Vagina (tissue), 2 donors: ENCODE measurements around the gene REEP3. TPM values are rescaled to one million over a fixed set of nuclear protein-coding genes. Genes with fewer than 3 reads are reported as not detected.
A peak's percentile ranks its signal among the peaks of the same experiment; 100 is the strongest.

Experiments used
- DNase-seq, 2 donors: peaks; one replicate each; pipeline ENCODE4 v3.0.0-alpha.2; 2017; ENCODE audit errors: extremely low spot score in 2 of 2
- H3K27ac ChIP-seq: fragments of 200-600 bp; sonication (generic); one replicate; pipeline ENCODE4 v1.5.1; 2019
- H3K27me3 ChIP-seq: fragments of 200-600 bp; sonication (generic); one replicate; pipeline ENCODE4 v1.5.1; 2019
- H3K36me3 ChIP-seq, 2 donors: fragments of 200-600 bp; sonication (generic); one replicate each; pipeline ENCODE4 v1.5.1; 2017 to 2019
- H3K4me1 ChIP-seq: fragments of 200-600 bp; sonication (generic); one replicate; pipeline ENCODE4 v1.5.1; 2019
- H3K4me3 ChIP-seq, 2 donors: fragments of 200-600 bp; sonication (generic); 1 replicate in 1 of 2; 2 replicates in 1 of 2; pipeline ENCODE4 v1.5.1; 2016 to 2019
- H3K9me3 ChIP-seq: fragments of 200-600 bp; sonication (generic); one replicate; pipeline ENCODE4 v1.5.1; 2019
- POLR2A ChIP-seq, 2 donors: fragments of 450-650 bp; IDR thresholded peaks; one replicate each; pipeline ENCODE4 v1.6.1; 2017; ENCODE audit warnings: antibody characterized with exemption in 2 of 2, mild to moderate bottlenecking in 2 of 2, moderate library complexity in 2 of 2
- POLR2AphosphoS5 ChIP-seq, 2 donors: sonication (generic); formaldehyde crosslinking; IDR thresholded peaks; one replicate each; pipeline ENCODE4 v1.9.0; 2017; ENCODE audit warnings: antibody characterized with exemption in 2 of 2, mild to moderate bottlenecking in 2 of 2, low read depth in 1 of 2; ENCODE audit not compliant: insufficient read depth in 1 of 2
- intact Hi-C: fragments of 100-400 bp; cut with DNase I; formaldehyde crosslinking; loops from one replicate; pipeline ENCODE4 v1.15.1; 2023
- total RNA-seq: library from RNA; depleted of rRNA; stranded (reverse); fragments of >200 nt; gene quantifications from one replicate; pipeline ENCODE4 v1.2.3, GENCODE V29; 2016
- TF ChIP-seq, protein P1 (sequence below), 3 experiments: fragments of 450-650 bp in 2 of 3; fragments of 200-600 bp in 1 of 3; sonication (generic) in 1 of 3; IDR thresholded peaks; one replicate each; pipeline ENCODE4 v1.5.1; 2017 to 2019; ENCODE audit warnings: antibody characterized with exemption in 3 of 3, mild to moderate bottlenecking in 2 of 3, moderate library complexity in 2 of 3

REEP3 gene, protein sequence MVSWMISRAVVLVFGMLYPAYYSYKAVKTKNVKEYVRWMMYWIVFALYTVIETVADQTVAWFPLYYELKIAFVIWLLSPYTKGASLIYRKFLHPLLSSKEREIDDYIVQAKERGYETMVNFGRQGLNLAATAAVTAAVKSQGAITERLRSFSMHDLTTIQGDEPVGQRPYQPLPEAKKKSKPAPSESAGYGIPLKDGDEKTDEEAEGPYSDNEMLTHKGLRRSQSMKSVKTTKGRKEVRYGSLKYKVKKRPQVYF
- total RNA-seq: 41.0 TPM

DNA sequence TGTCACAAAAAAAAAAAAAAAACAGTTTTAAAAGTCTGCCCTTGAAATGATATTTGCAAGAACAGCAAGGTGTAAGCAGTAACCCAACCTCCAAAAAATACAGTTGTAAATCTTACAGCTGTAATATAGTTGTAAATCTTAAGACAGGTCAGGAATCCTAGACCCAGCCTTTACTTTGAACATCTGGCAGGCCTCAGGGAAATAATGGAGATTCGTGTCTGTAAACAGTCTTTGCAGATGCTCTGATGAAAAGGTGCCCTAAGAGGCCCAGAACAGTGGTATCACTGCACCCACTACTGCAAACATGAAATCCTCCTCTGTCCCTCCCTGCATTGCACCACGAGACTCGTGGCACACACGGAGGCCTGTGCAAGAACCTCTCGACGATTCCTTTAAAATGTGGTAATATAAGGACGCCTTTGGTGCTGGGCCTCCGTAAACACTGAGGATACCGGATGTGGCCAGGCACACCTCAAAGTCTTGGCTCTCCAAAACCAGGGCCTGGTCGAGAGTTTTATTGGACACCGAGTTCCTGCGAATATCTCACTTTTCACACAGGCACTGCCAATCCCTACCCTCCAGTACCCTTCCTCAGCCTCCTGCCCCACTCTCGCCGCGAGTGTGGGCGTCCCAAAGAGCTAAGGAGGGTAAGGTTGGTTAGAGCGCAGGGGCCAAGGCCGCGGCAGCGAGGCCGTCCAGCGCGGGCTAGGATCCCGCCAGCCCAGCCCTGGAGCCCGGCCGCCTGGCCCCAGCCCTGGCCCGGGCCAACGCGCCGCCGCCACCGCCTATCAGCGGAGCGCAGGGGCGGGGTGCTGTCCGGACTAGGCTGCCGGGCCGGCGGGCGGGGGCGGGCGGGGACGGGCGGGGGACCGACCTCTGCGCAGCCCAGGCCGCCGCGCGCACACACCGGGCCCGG, at the start of gene REEP3:
Gene REEP3 (plus strand): TSS at position 902 of the 916 bp plus-strand sequence. CDS start 145 bp downstream, outside the sequence.
- Histone ChIP-seq H3K27me3 (no peaks in the 10 kb centered on the region), H3K9me3 (no peaks in the 10 kb centered on the region), H3K36me3 (no peaks in the 10 kb centered on the region), H3K4me1 (peaks cover 63% of the 10 kb centered on the region), H3K27ac (peak within 1 kb of the TSS; percentile 98), H3K4me3 (peak within 1 kb of the TSS; percentile 73 to 96)
- no peak for TF ChIP-seq POLR2A (IDR thresholded peaks at IDR 0.05)
- TF ChIP-seq POLR2AphosphoS5 (IDR thresholded peaks at IDR 0.05; ENCODE audit: insufficient read depth in 1 of 2, low read depth in 1 of 2): peak in 1 of 2 donors; percentile 65
- no peak for DNase-seq
- intact Hi-C loops: loop anchor here (5.0 to 10.0 kb wide), 2 partner anchors 56 to 192 kb away; partner anchors contain the start of gene JMJD1C

DNA sequence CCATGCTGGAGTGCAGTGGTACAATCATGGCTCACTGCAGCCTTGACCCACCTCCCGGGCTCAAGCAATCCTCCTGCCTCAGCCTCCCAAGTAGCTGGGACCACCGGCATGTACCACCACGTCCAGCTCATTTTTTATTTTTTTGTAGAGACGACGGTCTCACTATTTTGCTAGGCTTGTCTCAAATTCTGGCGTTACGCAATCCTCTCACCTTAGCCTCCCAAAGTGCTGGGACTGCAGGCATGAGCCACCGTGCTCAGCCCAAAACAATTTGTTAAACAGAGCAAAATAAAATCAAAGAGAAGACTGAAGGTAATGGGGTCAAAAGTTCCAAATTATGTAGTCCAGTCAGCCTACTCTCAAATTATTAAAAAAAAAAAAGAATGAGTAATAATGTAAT, 46.7 kb upstream of the REEP3 start:
- Histone ChIP-seq H3K4me1 (no peaks in the 10 kb centered on the region), H3K9me3 (no peaks in the 10 kb centered on the region), H3K27me3 (no peaks in the 10 kb centered on the region), H3K27ac (no peak overlapping the region), H3K36me3 (no peaks in the 10 kb centered on the region), H3K4me3 (no peak overlapping the region)
- no peak for DNase-seq
- intact Hi-C loops: no loop called here
- no peak for TF ChIP-seq POLR2AphosphoS5 (IDR thresholded peaks at IDR 0.05; ENCODE audit: insufficient read depth in 1 of 2, low read depth in 1 of 2)
- TF ChIP-seq, protein P1, sequence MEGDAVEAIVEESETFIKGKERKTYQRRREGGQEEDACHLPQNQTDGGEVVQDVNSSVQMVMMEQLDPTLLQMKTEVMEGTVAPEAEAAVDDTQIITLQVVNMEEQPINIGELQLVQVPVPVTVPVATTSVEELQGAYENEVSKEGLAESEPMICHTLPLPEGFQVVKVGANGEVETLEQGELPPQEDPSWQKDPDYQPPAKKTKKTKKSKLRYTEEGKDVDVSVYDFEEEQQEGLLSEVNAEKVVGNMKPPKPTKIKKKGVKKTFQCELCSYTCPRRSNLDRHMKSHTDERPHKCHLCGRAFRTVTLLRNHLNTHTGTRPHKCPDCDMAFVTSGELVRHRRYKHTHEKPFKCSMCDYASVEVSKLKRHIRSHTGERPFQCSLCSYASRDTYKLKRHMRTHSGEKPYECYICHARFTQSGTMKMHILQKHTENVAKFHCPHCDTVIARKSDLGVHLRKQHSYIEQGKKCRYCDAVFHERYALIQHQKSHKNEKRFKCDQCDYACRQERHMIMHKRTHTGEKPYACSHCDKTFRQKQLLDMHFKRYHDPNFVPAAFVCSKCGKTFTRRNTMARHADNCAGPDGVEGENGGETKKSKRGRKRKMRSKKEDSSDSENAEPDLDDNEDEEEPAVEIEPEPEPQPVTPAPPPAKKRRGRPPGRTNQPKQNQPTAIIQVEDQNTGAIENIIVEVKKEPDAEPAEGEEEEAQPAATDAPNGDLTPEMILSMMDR (IDR thresholded peaks at IDR 0.05): no peak
- TF ChIP-seq POLR2A (IDR thresholded peaks at IDR 0.05): no peak

DNA sequence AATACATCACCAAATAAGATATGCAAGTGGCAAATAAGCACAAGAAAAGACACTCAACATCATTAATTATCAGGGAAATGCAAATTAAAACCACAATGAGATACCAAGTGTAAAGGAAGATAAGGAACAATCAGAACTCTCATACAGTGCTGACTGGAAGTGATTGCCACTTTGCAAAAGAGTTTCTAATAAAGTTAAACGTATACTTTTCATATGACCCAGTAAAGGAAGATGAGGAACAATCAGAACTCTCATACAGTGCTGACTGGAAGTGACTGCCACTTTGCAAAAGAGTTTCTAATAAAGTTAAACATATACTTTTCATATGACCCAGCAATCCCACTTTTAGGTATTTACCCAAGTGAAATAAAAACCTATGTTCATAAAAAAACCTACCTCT, 43.3 kb upstream of the REEP3 start:
- H3K27ac ChIP-seq: no peak overlapping the region
- DNase-seq: no peak
- H3K9me3 ChIP-seq: no peaks in the 10 kb centered on the region
- intact Hi-C loops: no loop called here
- TF ChIP-seq POLR2A (IDR thresholded peaks at IDR 0.05) (no peak), POLR2AphosphoS5 (IDR thresholded peaks at IDR 0.05; ENCODE audit: insufficient read depth in 1 of 2, low read depth in 1 of 2) (no peak)
- TF ChIP-seq, protein P1 (IDR thresholded peaks at IDR 0.05): no peak
- no peaks in the 10 kb centered on the region for H3K27me3 ChIP-seq
- peaks cover 13% of the 10 kb centered on the region for H3K4me1 ChIP-seq
- H3K4me3 ChIP-seq: no peak overlapping the region
- no peaks in the 10 kb centered on the region for H3K36me3 ChIP-seq

DNA sequence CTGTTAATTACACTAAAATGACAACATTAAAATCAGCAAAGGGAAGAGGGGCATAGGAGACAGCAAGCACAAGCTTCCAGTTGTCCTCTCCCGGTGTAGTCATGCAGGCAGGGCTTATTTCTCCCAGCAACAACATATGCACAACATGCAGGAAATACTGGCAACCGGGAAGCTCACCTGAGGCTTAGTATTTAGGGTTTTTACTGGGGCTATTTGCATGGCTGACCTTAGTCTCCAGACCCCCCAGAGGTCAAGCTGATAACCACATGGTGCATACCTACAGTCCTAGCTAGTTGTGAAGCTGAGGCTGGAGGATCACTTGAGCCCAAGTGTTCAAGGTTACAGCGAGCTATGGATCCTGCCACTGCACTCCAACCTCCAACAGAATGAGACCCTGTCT, 42.6 kb upstream of the REEP3 start:
- Histone ChIP-seq H3K4me3 (no peak overlapping the region), H3K4me1 (peaks cover 13% of the 10 kb centered on the region), H3K9me3 (no peaks in the 10 kb centered on the region), H3K36me3 (no peaks in the 10 kb centered on the region), H3K27me3 (no peaks in the 10 kb centered on the region), H3K27ac (no peak overlapping the region)
- TF ChIP-seq, protein P1 (IDR thresholded peaks at IDR 0.05): no peak
- no peak for TF ChIP-seq POLR2AphosphoS5 (IDR thresholded peaks at IDR 0.05; ENCODE audit: insufficient read depth in 1 of 2, low read depth in 1 of 2)
- no peak for TF ChIP-seq POLR2A (IDR thresholded peaks at IDR 0.05)
- DNase-seq: no peak
- intact Hi-C loops: no loop called here

DNA sequence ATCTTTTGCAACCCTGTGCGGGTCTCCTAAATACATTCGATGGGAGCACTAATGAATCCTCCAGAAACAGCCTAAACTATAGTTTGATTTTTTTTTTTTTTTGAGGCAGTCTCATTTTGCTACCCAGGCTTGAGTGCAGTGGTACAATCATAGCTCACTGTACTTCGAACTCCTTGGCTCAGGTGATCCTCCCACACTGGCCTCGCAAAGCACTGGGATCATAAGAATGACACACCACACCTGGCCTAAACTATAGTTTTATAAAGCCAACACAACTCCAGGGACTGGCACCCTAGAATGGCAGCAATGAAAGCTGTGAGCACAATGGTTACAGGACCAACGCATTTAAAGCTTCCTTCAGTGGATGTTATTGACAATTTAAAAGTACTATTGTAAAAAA, 41.0 kb upstream of the REEP3 start:
- Histone ChIP-seq H3K9me3 (no peaks in the 10 kb centered on the region), H3K4me3 (no peak overlapping the region), H3K27ac (no peak overlapping the region), H3K4me1 (peaks cover 13% of the 10 kb centered on the region), H3K27me3 (no peaks in the 10 kb centered on the region), H3K36me3 (no peaks in the 10 kb centered on the region)
- intact Hi-C loops: no loop called here
- DNase-seq: no peak
- TF ChIP-seq POLR2AphosphoS5 (IDR thresholded peaks at IDR 0.05; ENCODE audit: insufficient read depth in 1 of 2, low read depth in 1 of 2): no peak
- TF ChIP-seq, protein P1 (IDR thresholded peaks at IDR 0.05): no peak
- TF ChIP-seq POLR2A (IDR thresholded peaks at IDR 0.05): no peak
